Stimulated activated CD8-positive, alpha-beta memory T cell treated with anti-CD3 and anti-CD28 coated beads, Interleukin-15, amount 100 ng/mL, for 24 hours (primary cell): ENCODE measurements around the gene MARCHF5.
"Not testable (repeated sequence)": the region's sequence is repeated elsewhere in the genome, so short reads cannot be mapped to it uniquely, and the experiment has no call there.

ENCODE experiments used
- DNase-seq: peaks from one replicate; pipeline ENCODE4 v3.0.0-alpha.2; 2020; ENCODE audit warnings: low read depth

Gene MARCHF5

DNA sequence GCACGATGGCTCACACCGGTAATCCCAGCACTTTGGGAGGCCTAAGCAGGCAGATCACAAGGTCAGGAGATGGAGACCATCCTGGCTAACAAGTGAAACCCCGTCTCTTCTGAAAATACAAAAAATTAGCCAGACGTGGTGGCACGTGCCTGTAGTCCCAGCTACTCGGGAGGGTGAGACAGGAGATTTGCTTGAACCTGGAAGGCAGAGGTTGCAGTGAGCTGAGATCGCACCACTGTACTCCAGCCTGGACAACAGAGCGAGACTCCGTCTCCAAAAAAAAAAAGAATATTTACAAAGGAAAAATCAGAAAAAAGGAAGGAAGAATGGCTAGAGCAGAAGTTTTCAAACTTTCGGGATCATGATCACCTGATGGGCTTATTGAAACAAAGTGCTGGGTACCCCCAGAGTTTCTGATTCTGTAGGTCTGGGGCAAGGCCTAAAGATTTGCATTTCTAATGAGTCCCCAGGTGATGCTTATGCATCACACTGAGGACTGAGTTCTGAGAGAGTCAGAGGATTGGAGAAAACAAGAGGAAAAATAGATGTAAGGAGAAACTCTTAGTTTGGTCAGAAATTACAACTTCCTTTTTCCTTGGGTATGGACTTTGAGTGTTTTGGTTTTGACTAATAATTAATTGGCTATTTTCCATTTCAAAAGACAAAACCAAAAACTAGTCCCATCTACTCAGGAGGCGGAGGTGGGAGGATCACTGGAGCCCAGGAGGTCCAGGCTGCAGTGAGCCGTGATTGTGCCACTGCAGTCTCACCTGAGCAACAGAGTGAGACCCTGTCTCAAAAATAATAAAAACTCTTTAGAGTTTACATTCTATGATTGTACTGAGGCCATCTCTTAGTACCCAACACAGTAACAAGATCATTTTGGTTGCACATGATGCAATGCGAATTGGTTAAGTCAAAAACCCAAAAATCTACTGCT lies 14.4 kb downstream of the MARCHF5 start:
- DNase-seq: no peak

DNA sequence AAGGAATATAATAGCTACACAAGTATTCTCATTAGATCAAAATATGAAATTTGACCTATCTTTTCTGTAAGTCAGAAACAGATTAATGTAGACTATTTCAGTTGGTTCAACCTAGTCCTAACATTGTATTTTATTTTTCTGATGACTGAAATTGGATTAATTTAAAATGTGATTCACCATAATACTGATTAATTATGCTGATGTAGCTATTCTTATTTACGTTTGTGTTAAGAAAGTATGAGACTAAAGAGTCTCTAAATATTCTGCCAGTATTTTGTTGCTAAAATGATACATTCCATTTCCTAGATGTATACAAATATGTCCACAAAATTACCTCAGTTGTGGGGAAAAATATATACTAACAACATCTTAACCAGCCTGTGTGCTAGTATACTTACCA lies 18.3 kb downstream of the MARCHF5 start:
- no peak for DNase-seq

DNA sequence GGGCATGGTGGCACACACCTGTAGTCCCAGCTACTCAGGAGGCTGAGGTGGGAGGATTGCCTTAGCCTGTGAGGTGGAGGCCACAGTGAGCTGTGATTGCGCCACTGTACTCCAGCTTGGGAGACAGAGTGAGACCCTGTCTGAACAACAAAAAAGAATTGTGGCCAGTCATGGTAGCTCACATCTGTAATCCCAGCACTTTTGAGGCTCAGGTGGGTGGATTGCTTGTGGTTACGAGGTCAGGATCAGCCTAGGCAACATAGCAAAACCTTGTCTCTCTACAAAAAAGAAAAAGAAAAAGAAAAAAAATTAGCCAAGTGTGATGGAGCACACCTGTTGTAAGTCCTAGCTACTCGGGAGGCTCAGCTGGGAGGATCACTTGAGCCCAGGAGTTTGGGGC lies 22.8 kb downstream of the MARCHF5 start:
- no peak for DNase-seq

GRCh38 chr10:92316610-92317009 lies 25.6 kb downstream of the MARCHF5 start:
- DNase-seq: no peak

DNA sequence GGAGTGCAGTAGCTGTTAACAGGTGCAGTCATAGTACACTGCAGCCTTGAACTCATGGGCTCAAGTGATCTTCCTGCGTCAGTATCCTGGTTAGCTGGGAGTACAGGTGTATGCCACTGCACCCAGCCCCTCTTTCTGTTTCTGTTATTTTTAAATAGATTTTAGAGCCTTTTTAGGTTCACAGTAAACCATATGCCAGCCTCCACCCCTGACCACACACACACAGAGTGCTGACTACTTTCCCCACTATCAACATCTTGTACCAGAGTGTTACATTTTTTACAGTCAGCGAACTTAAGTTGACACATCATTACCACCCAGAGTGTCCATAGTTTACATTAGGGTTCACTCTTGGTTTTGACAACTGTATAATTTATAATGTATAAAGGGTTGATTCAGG lies 32.1 kb downstream of the MARCHF5 start:
- no peak for DNase-seq

- DNase-seq: no peak
Observed at GRCh38 chr10:92327445-92328433, 36.8 kb downstream of the MARCHF5 start.

GRCh38 chr10:92328993-92329392 lies 38.0 kb downstream of the MARCHF5 start:
- DNase-seq: no peak

DNA sequence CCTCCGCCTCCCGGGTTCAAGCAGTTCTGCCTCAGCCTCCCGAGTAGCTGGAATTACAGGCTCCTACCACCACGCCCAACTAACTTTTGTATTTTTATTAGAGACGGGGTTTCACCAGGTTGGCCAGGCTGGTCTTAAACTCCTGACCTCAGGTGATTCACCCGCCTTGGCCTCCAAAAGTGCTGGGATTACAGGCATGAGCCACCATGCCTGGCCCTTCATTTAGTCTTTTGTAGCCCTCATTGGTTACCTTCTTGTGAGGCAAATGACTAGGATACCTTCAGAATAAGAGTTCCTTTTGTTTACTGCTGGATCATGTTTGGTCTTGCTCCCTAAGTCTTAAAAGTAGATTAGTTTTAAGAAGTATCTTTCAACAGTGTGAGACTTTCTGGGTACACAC lies 39.0 kb downstream of the MARCHF5 start:
- not testable (repeated sequence) for DNase-seq

DNA sequence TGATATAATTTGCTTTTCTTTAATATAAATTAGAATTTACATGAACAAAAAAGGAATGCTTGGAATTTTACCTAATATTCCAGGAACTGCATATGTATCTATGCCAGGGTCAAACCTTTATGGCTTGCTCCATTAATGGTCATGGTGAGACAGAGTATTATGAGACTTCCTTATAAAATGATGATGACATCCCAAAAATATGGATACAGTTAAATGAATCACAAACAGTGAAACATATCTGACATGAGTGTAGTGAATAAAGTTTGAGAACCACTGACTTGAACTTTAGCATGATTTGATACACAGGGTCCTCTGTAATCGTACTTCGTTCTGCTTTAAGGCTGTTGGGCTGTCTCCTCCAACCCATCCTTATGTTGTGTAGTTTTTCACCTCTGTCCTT lies 51.8 kb downstream of the MARCHF5 start:
- no peak for DNase-seq

DNA sequence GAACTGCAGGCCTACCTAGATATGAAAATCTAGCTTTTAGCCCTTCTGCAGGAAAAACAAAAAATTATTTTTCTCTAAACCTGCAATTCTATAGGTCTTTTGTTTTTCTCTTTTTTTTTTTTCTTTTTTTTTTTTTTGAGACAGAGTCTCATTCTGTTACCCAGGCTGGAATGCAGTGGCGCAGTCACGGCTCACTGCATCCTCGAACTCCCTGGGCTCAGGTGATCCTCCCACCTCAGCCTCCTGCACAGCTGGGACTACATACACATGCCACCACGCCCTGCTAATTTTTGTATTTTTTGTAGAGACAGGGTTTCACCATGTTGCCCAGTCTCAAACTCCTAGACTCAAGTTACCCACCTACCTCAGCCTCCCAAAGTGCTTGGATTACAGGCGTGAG lies 54.6 kb downstream of the MARCHF5 start:
- DNase-seq: not testable (repeated sequence)

DNA sequence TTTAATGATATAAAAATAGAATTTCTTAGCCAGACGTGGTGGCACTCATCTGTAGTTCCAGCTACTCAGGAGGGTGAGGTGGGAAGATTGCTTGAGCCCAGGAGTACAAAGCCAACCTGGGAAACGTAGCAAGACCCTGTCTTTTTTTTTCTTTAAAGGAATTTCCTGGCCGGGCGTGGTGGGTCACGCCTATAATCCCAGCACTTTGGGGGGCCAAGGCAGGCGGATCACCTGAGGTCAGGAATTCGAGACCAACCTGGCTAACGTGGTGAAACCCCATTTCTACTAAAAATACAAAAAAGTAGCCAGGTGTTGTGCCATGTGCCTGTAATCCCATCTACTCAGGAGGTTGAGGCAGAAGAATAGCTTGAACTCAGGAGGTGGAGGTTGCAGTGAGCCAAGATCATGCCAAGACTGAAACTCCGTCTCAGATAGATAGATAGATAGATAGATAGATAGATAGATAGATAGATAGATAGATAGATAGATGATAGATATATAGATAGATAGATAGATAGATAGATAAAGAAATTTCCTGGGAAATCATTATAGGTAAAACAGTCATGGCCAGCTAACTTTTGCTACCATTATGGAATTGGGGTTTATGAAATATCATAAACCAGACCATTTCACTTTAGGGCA lies 56.2 kb downstream of the MARCHF5 start:
- DNase-seq: not testable (repeated sequence)

GRCh38 chr10:92350411-92350810 lies 59.4 kb downstream of the MARCHF5 start:
- no peak for DNase-seq

DNA sequence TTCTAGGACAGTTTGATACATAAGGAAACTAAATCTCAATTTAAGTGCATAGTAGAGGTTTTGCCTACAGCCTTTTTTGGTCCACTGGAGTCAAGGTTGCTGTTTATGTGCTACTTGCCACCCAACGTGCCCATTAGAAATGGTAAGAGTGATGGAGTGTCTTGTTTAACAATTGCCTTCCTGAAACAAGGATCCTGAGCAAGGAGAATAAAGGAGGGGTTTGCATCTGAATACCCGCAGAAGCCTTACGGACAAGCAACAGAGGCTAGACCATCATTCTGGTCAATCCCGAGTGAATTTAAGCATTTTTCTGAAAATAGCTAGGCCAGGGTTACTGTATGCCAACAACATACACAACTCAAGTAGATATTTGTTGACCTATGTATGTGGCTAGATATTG lies 63.6 kb downstream of the MARCHF5 start:
- no peak for DNase-seq

DNA sequence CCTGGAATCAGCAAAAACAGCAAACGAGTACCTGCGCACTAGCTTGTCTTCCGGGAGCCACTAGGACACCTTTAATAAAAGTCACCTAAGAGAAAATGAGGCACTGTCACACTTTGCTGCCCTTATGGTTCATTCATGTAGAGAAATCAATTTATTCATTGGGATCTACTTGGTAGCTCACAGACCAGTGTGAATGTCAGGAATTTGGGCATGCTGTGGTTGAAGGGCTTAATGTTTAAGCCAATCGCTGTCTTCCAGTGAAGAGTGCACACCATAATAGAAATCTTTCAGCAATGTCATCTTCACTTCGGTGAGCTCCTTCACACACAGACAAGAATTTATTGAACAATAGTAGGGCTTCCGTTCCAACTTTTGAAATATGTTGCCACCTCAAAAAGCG lies 65.1 kb downstream of the MARCHF5 start:
- no peak for DNase-seq

DNA sequence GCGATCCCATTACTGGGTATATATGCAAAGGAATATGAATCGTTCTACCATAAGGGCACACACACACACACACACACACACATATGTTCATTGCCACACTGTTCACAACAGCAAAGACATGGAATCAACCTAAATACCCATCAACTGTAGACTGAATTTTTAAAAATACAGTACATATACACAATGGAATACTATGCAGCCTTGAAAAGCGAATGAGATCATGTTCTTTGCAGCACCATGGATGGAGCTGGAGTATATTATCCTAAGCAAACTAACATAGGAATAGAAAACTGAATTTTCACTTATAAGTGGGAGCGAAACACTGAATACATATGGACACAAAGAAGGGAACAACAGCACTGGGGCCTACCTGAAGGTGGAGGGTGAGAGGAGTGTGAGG lies 72.5 kb downstream of the MARCHF5 start:
- no peak for DNase-seq

DNA sequence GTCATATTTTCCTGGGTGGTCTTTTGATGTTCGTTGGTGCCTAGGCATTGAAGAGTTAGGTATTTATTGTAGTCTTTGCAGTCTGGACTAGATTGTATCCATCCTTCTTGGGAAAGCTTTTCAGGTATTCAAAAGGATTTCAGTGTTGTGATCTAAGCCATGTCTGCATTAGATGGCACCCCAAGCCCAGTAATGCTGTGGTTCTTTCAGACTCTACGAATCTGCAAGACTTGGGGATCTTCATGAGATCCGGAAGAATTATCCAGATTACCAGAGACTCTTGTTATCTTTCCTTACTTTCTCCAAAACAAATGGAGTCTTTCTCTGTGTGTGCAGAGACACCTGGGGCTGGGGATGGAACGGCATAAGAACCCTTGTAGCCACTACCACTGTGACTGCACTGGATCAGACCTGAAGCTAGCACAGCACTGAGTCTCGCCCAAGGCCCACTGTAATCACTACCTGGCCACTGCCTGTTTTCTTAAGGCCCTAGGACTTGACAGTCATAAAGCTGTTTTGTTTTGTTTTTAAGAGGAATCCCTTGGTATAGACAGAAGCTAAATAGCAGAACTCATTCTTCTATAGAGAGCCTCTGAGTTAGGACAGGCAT lies 75.5 kb downstream of the MARCHF5 start:
- no peak for DNase-seq

DNA sequence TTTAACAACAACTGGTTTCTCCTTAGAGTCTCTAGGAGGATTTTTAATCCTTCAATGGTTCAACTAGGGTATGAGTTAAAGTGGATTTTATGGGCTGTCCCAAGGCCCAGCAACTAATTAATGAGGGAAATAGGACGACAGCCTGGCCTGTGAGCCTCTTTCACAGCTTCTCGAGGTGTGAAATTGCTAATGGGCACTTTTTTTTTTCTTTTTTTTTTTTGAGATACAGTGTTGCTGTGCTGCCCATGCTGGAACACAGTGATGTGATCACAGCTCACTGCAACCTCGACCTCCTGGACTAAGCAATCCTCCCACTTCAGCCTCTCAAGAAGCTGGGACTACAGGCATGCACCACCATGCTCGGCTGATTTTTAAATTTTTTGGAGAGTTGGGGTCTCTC lies 87.0 kb downstream of the MARCHF5 start:
- DNase-seq: no peak

DNA sequence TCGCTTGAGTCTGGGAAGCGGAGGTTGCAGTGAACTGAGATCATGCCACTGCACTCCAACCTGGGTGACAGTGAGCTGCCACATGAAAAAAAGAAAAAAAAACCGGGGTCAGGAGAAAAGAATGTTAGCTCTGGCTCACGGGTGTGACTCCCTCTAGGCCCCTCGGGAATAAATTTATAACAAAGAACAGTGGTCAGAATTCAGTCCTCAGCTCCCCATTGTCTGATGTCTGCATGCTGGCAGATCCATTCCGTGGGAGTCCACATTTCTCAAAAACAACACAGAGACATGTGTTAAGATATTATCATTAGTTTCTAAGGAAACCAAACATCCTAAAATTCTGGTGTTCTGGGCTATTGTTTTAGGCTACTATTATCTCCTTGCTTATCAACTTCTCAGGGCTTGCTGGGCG lies 90.6 kb downstream of the MARCHF5 start:
- DNase-seq: no peak

GRCh38 chr10:92382631-92383030 lies 91.7 kb downstream of the MARCHF5 start:
- DNase-seq: no peak

GRCh38 chr10:92384741-92385140 lies 93.8 kb downstream of the MARCHF5 start:
- DNase-seq: no peak

- DNase-seq: no peak
Observed at GRCh38 chr10:92385831-92386230, 94.9 kb downstream of the MARCHF5 start.
